ENCODE measurements around the gene LACTBL1. TPM values are rescaled to one million over a fixed set of nuclear protein-coding genes. Genes with fewer than 3 reads are reported as not detected.

Gene LACTBL1
- total and polyA plus RNA-seq, 3 donors from 2014 or later = 0.50 to 1.6 TPM; not detected in 1

Other genes with a start within 250 kb of the LACTBL1 start
- gene TEX46, start 43.0 kb upstream of the LACTBL1 start, total RNA-seq = 10 to 100 TPM; 13.8 to 39.9 TPM
- gene TEX46, start 43.0 kb upstream of the LACTBL1 start, polyA plus RNA-seq (ENCODE audit: insufficient read depth, low read depth, low replicate concordance) = 98.6 TPM
- gene KDM1A, start 46.6 kb upstream of the LACTBL1 start, total RNA-seq = 100 to 1,000 TPM; 131 to 157 TPM
- gene KDM1A, start 46.6 kb upstream of the LACTBL1 start, polyA plus RNA-seq (ENCODE audit: insufficient read depth, low read depth, low replicate concordance) = 238 TPM
- 10 to 100 TPM; 20.3 to 36.2 TPM for gene LUZP1, start 196.0 kb upstream of the LACTBL1 start, total RNA-seq
- 14.4 TPM for gene LUZP1, start 196.0 kb upstream of the LACTBL1 start, polyA plus RNA-seq (ENCODE audit: insufficient read depth, low read depth, low replicate concordance)
- gene HTR1D, start 244.6 kb upstream of the LACTBL1 start, total RNA-seq = under 1 TPM in 1 of 2 donors, not detected in 1; 0.19 TPM
- 0.70 TPM for gene HTR1D, start 244.6 kb upstream of the LACTBL1 start, polyA plus RNA-seq (ENCODE audit: insufficient read depth, low read depth, low replicate concordance)

Data from testis (tissue), 3 donors.